Measurements from ENCODE around the gene SEC14L2.

SEC14L2 gene

DNA sequence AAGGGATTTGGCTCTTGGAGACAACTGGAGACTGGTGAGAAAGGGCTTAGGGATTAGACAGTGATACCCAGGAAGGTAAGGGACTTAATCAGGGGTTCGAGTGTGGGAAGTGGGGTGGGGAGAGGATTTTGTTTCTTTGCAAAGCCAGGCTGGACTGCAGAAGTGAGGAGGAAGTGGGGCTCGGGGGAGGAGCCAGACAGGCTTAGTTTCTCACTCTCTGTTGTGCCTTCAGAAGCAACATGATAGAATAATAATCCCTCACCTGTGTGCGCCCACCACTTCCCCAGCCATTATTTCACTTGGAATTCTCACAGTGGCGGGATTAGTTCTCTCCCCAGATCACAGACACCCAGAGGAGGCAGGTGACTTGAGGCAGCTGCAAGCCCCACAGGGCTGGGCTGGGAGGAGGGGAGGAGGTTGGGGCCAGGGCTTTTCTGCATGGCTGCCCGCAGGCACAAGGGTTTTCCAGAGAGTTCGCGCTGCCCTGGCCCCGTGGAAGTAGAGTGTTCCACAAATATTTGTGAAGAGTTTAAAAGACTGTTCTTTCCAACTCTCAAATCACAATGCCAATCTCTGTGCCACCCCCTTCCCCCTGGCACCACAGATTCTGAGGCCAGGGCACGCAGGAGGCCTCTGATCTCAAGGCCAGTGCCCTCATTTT, 4.0 kb upstream of the SEC14L2 start:
- TF ChIP-seq, protein P1, sequence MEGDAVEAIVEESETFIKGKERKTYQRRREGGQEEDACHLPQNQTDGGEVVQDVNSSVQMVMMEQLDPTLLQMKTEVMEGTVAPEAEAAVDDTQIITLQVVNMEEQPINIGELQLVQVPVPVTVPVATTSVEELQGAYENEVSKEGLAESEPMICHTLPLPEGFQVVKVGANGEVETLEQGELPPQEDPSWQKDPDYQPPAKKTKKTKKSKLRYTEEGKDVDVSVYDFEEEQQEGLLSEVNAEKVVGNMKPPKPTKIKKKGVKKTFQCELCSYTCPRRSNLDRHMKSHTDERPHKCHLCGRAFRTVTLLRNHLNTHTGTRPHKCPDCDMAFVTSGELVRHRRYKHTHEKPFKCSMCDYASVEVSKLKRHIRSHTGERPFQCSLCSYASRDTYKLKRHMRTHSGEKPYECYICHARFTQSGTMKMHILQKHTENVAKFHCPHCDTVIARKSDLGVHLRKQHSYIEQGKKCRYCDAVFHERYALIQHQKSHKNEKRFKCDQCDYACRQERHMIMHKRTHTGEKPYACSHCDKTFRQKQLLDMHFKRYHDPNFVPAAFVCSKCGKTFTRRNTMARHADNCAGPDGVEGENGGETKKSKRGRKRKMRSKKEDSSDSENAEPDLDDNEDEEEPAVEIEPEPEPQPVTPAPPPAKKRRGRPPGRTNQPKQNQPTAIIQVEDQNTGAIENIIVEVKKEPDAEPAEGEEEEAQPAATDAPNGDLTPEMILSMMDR (conservative IDR thresholded peaks at IDR 0.05) = no peak
- peak overlapping the region; percentile 66 for H3K27ac ChIP-seq

GRCh38 chr22:30393322-30393680, 3.5 kb upstream of the SEC14L2 start:
- H3K27ac ChIP-seq = peak overlapping the region; percentile 66
- TF ChIP-seq, protein P1 (conservative IDR thresholded peaks at IDR 0.05) = no peak

DNA sequence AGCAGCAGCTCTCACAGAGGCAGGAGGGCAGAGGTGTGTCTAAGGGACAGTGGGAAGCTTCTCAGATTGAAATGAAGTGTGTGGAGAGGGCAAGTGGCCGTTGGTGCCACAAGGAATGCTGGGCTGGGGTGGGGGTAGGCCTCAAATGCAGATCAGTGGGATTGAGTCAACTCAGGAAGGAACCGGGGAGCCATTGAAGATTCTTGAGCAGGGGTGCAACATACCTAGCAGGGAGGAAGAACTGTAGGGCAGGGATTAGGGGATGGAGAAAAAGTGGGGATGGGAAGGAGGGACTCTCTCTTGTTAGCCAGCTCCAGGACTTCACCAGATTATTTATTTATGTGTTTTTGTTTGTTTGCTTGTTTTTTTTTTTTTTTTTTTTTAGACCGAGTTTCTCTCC, 2.9 kb upstream of the SEC14L2 start:
- peak overlapping the region; percentile 66 for H3K27ac ChIP-seq
- TF ChIP-seq, protein P1 (conservative IDR thresholded peaks at IDR 0.05) = no peak

- H3K27ac ChIP-seq = peak overlapping the region; percentile 75; the same call in 1 of the 2 replicates
- TF ChIP-seq, protein P1 (conservative IDR thresholded peaks at IDR 0.05) = no peak
Observed at GRCh38 chr22:30397656-30398635, 1.1 kb downstream of the SEC14L2 start.

- H3K27ac ChIP-seq = no peak overlapping the region
- TF ChIP-seq, protein P1 (conservative IDR thresholded peaks at IDR 0.05) = no peak
Observed at GRCh38 chr22:30398685-30399680, 2.2 kb downstream of the SEC14L2 start.

DNA sequence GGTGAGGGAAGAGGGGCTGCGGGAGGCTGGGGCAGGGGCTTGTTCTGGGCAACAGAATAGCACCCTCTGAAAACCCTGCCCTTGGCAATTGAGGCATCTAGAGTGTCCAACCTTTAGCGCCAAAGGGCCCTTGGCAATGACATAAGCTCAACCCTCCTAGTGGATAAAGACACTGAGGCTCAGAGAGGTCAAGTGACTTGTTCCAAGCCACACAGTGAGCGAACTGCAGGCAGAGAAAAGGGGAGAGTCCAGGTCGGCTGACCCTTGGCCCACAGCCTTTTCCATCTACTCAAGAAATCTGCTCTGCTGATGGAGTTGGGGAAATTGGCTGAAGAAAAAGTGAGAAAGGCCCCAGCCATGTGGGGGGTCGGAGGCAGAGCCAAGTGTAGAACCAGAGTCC, 2.9 kb downstream of the SEC14L2 start:
- TF ChIP-seq, protein P1 (conservative IDR thresholded peaks at IDR 0.05) = no peak
- no peak overlapping the region for H3K27ac ChIP-seq

All from VCaP (cell line).